ENCODE results near the gene KDM1A.
A peak's percentile ranks its signal among the peaks of the same experiment; 100 is the strongest.

Gene KDM1A

GRCh38 chr1:23111600-23112535 is 92.6 kb downstream of the KDM1A start:
- DNase-seq: no peak

GRCh38 chr1:23114424-23115079 is 95.3 kb downstream of the KDM1A start:
- DNase-seq: no peak

GRCh38 chr1:23116216-23116836 is 97.1 kb downstream of the KDM1A start:
- DNase-seq: no peak

- DNase-seq: peak in 1 of 2 donors; percentile 19
Observed at GRCh38 chr1:23116921-23117699, 97.8 kb downstream of the KDM1A start.

GRCh38 chr1:23118407-23118806 is 99.1 kb downstream of the KDM1A start:
- no peak for DNase-seq

- no peak for DNase-seq
Observed at GRCh38 chr1:23118957-23119792, 99.9 kb downstream of the KDM1A start.

- no peak for DNase-seq
Observed at GRCh38 chr1:23120383-23120782, 101.1 kb downstream of the KDM1A start.

GRCh38 chr1:23122023-23122748 is 102.9 kb downstream of the KDM1A start:
- peak; percentile 18 to 26 for DNase-seq

- no peak for DNase-seq
Observed at GRCh38 chr1:23122796-23123195, 103.5 kb downstream of the KDM1A start.

GRCh38 chr1:23123528-23123927 is 104.3 kb downstream of the KDM1A start:
- no peak for DNase-seq

- DNase-seq: no peak
Observed at GRCh38 chr1:23124259-23125026, 105.2 kb downstream of the KDM1A start.

GRCh38 chr1:23125489-23125888 is 106.2 kb downstream of the KDM1A start:
- no peak for DNase-seq

GRCh38 chr1:23126200-23126599 is 106.9 kb downstream of the KDM1A start:
- no peak for DNase-seq

GRCh38 chr1:23126801-23127200 is 107.5 kb downstream of the KDM1A start:
- no peak for DNase-seq

- no peak for DNase-seq
Observed at GRCh38 chr1:23129846-23130245, 110.6 kb downstream of the KDM1A start.

GRCh38 chr1:23132033-23132432 is 112.8 kb downstream of the KDM1A start:
- DNase-seq: no peak
